ENCODE measurements around the gene MYL11.

Gene MYL11

GRCh38 chr16:30381291-30382041 is 6.9 kb downstream of the MYL11 start:
- TF ChIP-seq POLR2AphosphoS5 (IDR thresholded peaks at IDR 0.05; ENCODE audit: low read depth, low read length) (0 out of 2 replicates have a peak, but pooled peaks have one; percentile 27), REST (IDR thresholded peaks at IDR 0.05; ENCODE audit: insufficient read depth in 1 of 2, low read depth in 2 of 2, low read length in 2 of 2) (no peak)

- TF ChIP-seq TAF1 (IDR thresholded peaks at IDR 0.05; ENCODE audit: borderline replicate concordance, insufficient read depth, low read length) (no peak), POLR2AphosphoS5 (IDR thresholded peaks at IDR 0.05; ENCODE audit: low read depth, low read length) (no peak), REST (IDR thresholded peaks at IDR 0.05; ENCODE audit: insufficient read depth in 1 of 2, low read depth in 2 of 2, low read length in 2 of 2) (no peak), SIN3A (IDR thresholded peaks at IDR 0.05; ENCODE audit: borderline replicate concordance, insufficient read depth, low read length) (no peak), FOXP2 (optimal IDR thresholded peaks at IDR 0.05; ENCODE audit: borderline replicate concordance, extremely low read depth, extremely low read length, insufficient read depth) (no peak)
These were observed 7.7 kb downstream of the MYL11 start, which contains the start of gene SEPTIN1 for GRCh38 chr16:30382111-30382881. TSS of gene SEPTIN1 (minus strand) at chr16:30382561. CDS start at chr16:30382542, 19 bp downstream.

- TF ChIP-seq REST (IDR thresholded peaks at IDR 0.05; ENCODE audit: insufficient read depth in 1 of 2, low read depth in 2 of 2, low read length in 2 of 2) (no peak), SIN3A (IDR thresholded peaks at IDR 0.05; ENCODE audit: borderline replicate concordance, insufficient read depth, low read length) (no peak), FOXP2 (optimal IDR thresholded peaks at IDR 0.05; ENCODE audit: borderline replicate concordance, extremely low read depth, extremely low read length, insufficient read depth) (no peak), POLR2AphosphoS5 (IDR thresholded peaks at IDR 0.05; ENCODE audit: low read depth, low read length) (no peak), TAF1 (IDR thresholded peaks at IDR 0.05; ENCODE audit: borderline replicate concordance, insufficient read depth, low read length) (no peak)
These were observed 8.9 kb downstream of the MYL11 start for GRCh38 chr16:30383521-30383920.

- no peak for TF ChIP-seq POLR2AphosphoS5 (IDR thresholded peaks at IDR 0.05; ENCODE audit: low read depth, low read length)
- no peak for TF ChIP-seq FOXP2 (optimal IDR thresholded peaks at IDR 0.05; ENCODE audit: borderline replicate concordance, extremely low read depth, extremely low read length, insufficient read depth)
- TF ChIP-seq REST (IDR thresholded peaks at IDR 0.05; ENCODE audit: insufficient read depth in 1 of 2, low read depth in 2 of 2, low read length in 2 of 2) = no peak
- no peak for TF ChIP-seq TAF1 (IDR thresholded peaks at IDR 0.05; ENCODE audit: borderline replicate concordance, insufficient read depth, low read length)
- TF ChIP-seq SIN3A (IDR thresholded peaks at IDR 0.05; ENCODE audit: borderline replicate concordance, insufficient read depth, low read length) = no peak
These were observed 20.1 kb downstream of the MYL11 start for GRCh38 chr16:30394592-30395154.

All from PFSK-1 (cell line).